Measurements from ENCODE around the gene MUC13. TPM values are rescaled to one million over a fixed set of nuclear protein-coding genes. Genes with fewer than 3 reads are reported as not detected.

MUC13 gene
- total RNA-seq, 1 donor from 2014 or later, result not detected

DNA sequence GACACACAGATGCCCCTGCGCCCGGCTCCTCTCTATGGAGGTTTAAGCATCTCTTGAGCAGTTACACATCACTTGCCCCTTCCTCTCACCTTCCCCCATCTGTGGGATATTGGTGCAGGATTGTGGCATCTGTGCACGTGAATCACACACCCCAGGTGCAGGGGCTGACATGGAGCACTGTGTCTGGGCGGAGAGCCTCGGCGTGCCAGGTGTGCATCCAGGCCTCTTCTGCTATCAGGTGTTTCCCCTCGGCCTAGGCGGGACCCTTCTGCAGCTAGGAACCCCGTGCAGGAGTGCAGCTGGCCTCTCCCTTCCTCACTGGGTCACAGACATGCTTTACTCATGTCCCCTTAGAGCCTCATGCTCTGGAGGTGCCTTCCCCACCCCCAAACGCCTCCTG is 33.4 kb upstream of the MUC13 start:
- H3K36me3 Mint-ChIP-seq (ENCODE audit: insufficient read depth), result no peaks in the 10 kb centered on the region
- H3K4me3 Mint-ChIP-seq (ENCODE audit: low read depth), result no peak overlapping the region
- peaks cover 4% of the 10 kb centered on the region for H3K4me1 Mint-ChIP-seq (ENCODE audit: low read depth)
- no peaks in the 10 kb centered on the region for H3K27me3 Mint-ChIP-seq
- no peaks in the 10 kb centered on the region for H3K9me3 Mint-ChIP-seq (ENCODE audit: low read depth)
- no peak overlapping the region for H3K27ac Mint-ChIP-seq
- no peak for DNase-seq (ENCODE audit: low spot score, unreplicated experiment)
- TF ChIP-seq, protein P1, sequence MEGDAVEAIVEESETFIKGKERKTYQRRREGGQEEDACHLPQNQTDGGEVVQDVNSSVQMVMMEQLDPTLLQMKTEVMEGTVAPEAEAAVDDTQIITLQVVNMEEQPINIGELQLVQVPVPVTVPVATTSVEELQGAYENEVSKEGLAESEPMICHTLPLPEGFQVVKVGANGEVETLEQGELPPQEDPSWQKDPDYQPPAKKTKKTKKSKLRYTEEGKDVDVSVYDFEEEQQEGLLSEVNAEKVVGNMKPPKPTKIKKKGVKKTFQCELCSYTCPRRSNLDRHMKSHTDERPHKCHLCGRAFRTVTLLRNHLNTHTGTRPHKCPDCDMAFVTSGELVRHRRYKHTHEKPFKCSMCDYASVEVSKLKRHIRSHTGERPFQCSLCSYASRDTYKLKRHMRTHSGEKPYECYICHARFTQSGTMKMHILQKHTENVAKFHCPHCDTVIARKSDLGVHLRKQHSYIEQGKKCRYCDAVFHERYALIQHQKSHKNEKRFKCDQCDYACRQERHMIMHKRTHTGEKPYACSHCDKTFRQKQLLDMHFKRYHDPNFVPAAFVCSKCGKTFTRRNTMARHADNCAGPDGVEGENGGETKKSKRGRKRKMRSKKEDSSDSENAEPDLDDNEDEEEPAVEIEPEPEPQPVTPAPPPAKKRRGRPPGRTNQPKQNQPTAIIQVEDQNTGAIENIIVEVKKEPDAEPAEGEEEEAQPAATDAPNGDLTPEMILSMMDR (IDR thresholded peaks at IDR 0.05; ENCODE audit: unreplicated experiment), result no peak

DNA sequence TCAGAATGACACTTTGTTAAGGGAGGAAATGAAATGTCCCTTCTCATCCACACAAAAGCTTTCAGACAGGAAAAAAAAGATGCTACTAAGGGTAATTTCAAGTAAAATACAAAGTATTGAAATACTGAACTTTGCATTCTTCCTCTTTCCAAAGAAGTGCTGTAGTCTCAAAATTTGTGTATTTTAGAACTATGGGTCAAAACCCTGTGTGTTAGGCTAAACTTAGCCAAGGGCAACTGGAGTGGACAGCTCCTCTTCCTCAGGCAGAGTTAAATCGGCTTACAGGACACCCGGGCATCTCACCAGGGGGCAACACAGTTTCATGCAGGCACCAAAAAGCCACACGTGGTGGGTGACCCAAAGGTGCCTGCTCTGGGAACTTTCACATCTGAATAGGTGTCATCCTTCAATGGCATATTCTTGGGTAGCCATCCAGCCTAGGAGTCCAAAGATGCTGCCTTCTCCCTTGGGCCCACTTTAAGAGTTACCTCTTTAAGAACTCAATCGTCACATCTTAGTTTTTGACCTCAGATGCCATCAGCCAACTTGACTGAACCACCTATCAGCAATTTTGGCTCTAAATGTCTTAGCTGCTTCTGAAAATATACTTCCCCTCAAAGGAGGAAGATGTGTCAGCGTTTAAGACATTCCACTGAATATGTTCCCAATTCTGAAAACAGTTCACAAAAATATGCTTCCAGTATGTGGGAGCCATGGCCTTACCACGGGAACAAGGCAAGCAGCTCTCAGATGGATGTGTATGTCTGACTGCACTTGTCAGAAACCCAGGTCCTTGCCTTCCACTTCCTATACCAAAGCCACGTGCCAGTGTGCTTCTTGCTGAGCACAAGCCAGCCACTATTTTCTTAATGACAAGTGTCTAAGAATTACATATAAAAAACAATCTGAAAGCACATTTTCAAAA is 32.2 kb upstream of the MUC13 start:
- DNase-seq (ENCODE audit: low spot score, unreplicated experiment), result no peak
- H3K4me1 Mint-ChIP-seq (ENCODE audit: low read depth), result no peaks in the 10 kb centered on the region
- H3K27ac Mint-ChIP-seq, result no peak overlapping the region
- H3K36me3 Mint-ChIP-seq (ENCODE audit: insufficient read depth), result no peaks in the 10 kb centered on the region
- H3K9me3 Mint-ChIP-seq (ENCODE audit: low read depth), result no peaks in the 10 kb centered on the region
- no peaks in the 10 kb centered on the region for H3K27me3 Mint-ChIP-seq
- TF ChIP-seq, protein P1 (IDR thresholded peaks at IDR 0.05; ENCODE audit: unreplicated experiment), result no peak
- no peak overlapping the region for H3K4me3 Mint-ChIP-seq (ENCODE audit: low read depth)

DNA sequence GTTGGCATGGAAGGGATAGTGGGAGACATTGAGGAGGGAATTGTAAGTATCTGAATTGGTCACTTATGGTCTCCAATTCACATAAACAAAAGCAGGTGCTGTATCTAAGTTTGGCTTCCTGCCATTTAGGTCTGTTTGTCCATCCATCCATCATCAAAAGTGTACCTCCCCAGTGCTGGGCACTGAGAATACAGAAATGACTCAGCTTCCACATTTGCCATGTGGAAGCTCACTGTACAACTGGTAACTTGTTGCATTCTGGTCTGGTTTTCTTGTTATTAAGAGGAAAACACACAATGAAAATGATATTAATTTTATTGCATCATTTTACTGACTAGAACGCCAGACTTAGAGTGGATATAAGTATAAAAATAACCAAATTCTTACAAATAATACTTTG is 30.9 kb upstream of the MUC13 start:
- Mint-ChIP-seq H3K4me1 (ENCODE audit: low read depth) (no peaks in the 10 kb centered on the region), H3K27me3 (no peaks in the 10 kb centered on the region)

DNA sequence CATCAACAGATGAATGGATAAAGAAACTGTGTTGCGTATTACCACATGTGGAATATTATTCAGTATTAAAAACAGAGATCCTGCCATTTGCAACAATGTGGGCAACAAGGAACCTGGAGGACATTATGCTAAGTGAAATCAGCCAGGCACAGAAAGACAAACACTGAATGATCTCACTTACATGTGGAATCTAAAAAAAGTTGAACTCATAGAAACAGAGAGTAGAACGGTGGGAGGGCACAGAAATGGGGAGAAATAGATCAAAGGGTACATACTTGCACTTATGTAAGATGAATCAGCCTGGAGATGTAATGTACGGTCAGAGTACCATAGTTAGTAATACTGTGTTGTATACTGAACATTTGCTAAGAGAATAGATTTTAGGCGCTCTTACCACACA is 29.8 kb upstream of the MUC13 start:
- H3K4me3 Mint-ChIP-seq (ENCODE audit: low read depth), result no peak overlapping the region
- no peaks in the 10 kb centered on the region for H3K4me1 Mint-ChIP-seq (ENCODE audit: low read depth)
- no peak overlapping the region for H3K27ac Mint-ChIP-seq
- H3K9me3 Mint-ChIP-seq (ENCODE audit: low read depth), result no peaks in the 10 kb centered on the region
- DNase-seq (ENCODE audit: low spot score, unreplicated experiment), result no peak
- H3K36me3 Mint-ChIP-seq (ENCODE audit: insufficient read depth), result no peaks in the 10 kb centered on the region
- H3K27me3 Mint-ChIP-seq, result no peaks in the 10 kb centered on the region
- TF ChIP-seq, protein P1 (IDR thresholded peaks at IDR 0.05; ENCODE audit: unreplicated experiment), result no peak

More for the DNA sequence above, 30.9 kb upstream of the MUC13 start:
- no peak overlapping the region for H3K4me3 Mint-ChIP-seq (ENCODE audit: low read depth)
- no peak for DNase-seq (ENCODE audit: low spot score, unreplicated experiment)
- no peaks in the 10 kb centered on the region for H3K9me3 Mint-ChIP-seq (ENCODE audit: low read depth)
- TF ChIP-seq, protein P1 (IDR thresholded peaks at IDR 0.05; ENCODE audit: unreplicated experiment), result no peak
- no peak overlapping the region for H3K27ac Mint-ChIP-seq
- H3K36me3 Mint-ChIP-seq (ENCODE audit: insufficient read depth), result no peaks in the 10 kb centered on the region

DNA sequence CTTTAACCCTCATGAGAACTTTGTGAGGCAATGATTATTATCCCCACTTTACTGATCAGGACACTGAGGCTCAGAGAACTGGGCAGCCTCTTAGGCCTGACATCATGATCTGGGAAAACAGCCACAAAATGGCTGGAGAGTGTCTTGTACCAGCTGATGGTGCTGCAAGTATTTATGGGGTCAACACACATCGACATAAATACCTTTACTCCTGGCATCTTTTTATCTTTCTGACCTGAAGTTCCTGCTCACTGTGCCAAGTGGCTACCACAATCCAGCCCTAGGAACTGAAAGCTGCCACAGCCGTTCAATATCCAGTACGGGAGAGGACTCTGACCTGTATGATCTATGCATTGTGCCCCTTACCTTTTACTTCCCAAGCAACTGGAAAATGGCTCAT is 29.2 kb upstream of the MUC13 start:
- Mint-ChIP-seq H3K9me3 (ENCODE audit: low read depth) (no peaks in the 10 kb centered on the region), H3K4me3 (ENCODE audit: low read depth) (no peak overlapping the region), H3K4me1 (ENCODE audit: low read depth) (no peaks in the 10 kb centered on the region), H3K36me3 (ENCODE audit: insufficient read depth) (no peaks in the 10 kb centered on the region), H3K27me3 (no peaks in the 10 kb centered on the region), H3K27ac (no peak overlapping the region)
- TF ChIP-seq, protein P1 (IDR thresholded peaks at IDR 0.05; ENCODE audit: unreplicated experiment), result no peak
- DNase-seq (ENCODE audit: low spot score, unreplicated experiment), result no peak
